HEK293 (cell line): ENCODE results near the gene COPA.

Experiments used
- CTCF ChIA-PET: fragments of 350-600 bp; formaldehyde crosslinking; extraction: SDS; loops from one replicate; lab custom pipeline; 2021; ENCODE audit warnings: antibody characterized with exemption; lab: Yijun Ruan, JAX
- POLR2A ChIA-PET: fragments of 300-600 bp; formaldehyde crosslinking; extraction: SDS; loops from one replicate; lab custom pipeline; 2020; ENCODE audit warnings: antibody characterized with exemption, inconsistent platforms; lab: Yijun Ruan, JAX
- H3K27ac ChIP-seq: fragments of 200-500 bp; sonication (Bioruptor generic); 2 replicates; pipeline ENCODE4 v1.5.1; 2014; ENCODE audit warnings: low read depth, low read length, control low read depth, inconsistent platforms; ENCODE audit errors: extremely low read depth
- H3K36me3 ChIP-seq, 2 experiments: fragments of 200-500 bp in 1 of 2; sonication (Bioruptor generic) in 1 of 2; 1 replicate in 1 of 2; 2 replicates in 1 of 2; pipeline ENCODE4 v1.5.1; 2014 to 2017; ENCODE audit warnings: inconsistent platforms in 2 of 2, low read length in 2 of 2; ENCODE audit not compliant: control insufficient read depth in 2 of 2, insufficient read depth in 1 of 2
- H3K4me1 ChIP-seq: fragments of 200-500 bp; sonication (Bioruptor generic); 2 replicates; pipeline ENCODE4 v1.5.1; 2014; ENCODE audit warnings: mild to moderate bottlenecking, low read length, inconsistent platforms; ENCODE audit not compliant: control insufficient read depth, insufficient read depth
- H3K4me3 ChIP-seq: 2 replicates; pipeline ENCODE4 v1.5.1; 2011; ENCODE audit warnings: low read depth, mild to moderate bottlenecking, control low read depth, low read length, moderate library complexity
- H3K9me3 ChIP-seq: fragments of 200-500 bp; sonication (Bioruptor generic); 2 replicates; pipeline ENCODE4 v1.5.1; 2014; ENCODE audit warnings: low read depth, low read length, inconsistent platforms; ENCODE audit not compliant: control insufficient read depth, insufficient read depth
- HOXA7 ChIP-seq: sonication (generic); formaldehyde crosslinking; IDR thresholded peaks from 2 replicates; pipeline ENCODE4 v1.8.1; 2022; ENCODE audit warnings: missing genetic modification reagents, borderline replicate concordance
- MZF1 ChIP-seq: fragments of 450-650 bp; formaldehyde crosslinking; IDR thresholded peaks from 2 replicates; pipeline ENCODE4 v1.5.1; 2017; ENCODE audit warnings: missing biosample characterization, missing genetic modification characterization, borderline replicate concordance
- SALL2 ChIP-seq: fragments of 450-650 bp; formaldehyde crosslinking; IDR thresholded peaks from 2 replicates; pipeline ENCODE4 v1.5.0; 2017; ENCODE audit warnings: missing biosample characterization, mild to moderate bottlenecking, missing genetic modification characterization, borderline replicate concordance
- SCRT1 ChIP-seq: fragments of 450-650 bp; formaldehyde crosslinking; IDR thresholded peaks from 2 replicates; pipeline ENCODE4 v1.5.1; 2016; ENCODE audit warnings: missing biosample characterization, missing genetic modification characterization, borderline replicate concordance
- TRIM28 ChIP-seq: IDR thresholded peaks from 2 replicates; pipeline ENCODE4 v1.6.1; 2011; ENCODE audit warnings: low read length, control low read depth, borderline replicate concordance
- ZNF114 ChIP-seq: fragments of 450-650 bp; formaldehyde crosslinking; IDR thresholded peaks from 2 replicates; pipeline ENCODE4 v1.5.0; 2017; ENCODE audit warnings: missing biosample characterization, missing genetic modification characterization
- ZNF138 ChIP-seq: fragments of 450-650 bp; formaldehyde crosslinking; IDR thresholded peaks from 2 replicates; pipeline ENCODE4 v1.5.1; 2016; ENCODE audit warnings: missing biosample characterization, missing genetic modification characterization, borderline replicate concordance
- ZNF146 ChIP-seq: fragments of 450-650 bp; formaldehyde crosslinking; IDR thresholded peaks from 2 replicates; pipeline ENCODE4 v1.5.1; 2016; ENCODE audit warnings: missing biosample characterization, missing genetic modification characterization
- ZNF214 ChIP-seq: fragments of 450-650 bp; formaldehyde crosslinking; IDR thresholded peaks from 2 replicates; pipeline ENCODE4 v1.5.1; 2017; ENCODE audit warnings: missing biosample characterization, mild to moderate bottlenecking, missing genetic modification characterization, borderline replicate concordance
- ZNF221 ChIP-seq: fragments of 450-650 bp; formaldehyde crosslinking; IDR thresholded peaks from 2 replicates; pipeline ENCODE4 v1.5.1; 2017; ENCODE audit warnings: missing biosample characterization, missing genetic modification characterization, borderline replicate concordance
- ZNF23 ChIP-seq: fragments of 450-650 bp; formaldehyde crosslinking; IDR thresholded peaks from 2 replicates; pipeline ENCODE4 v1.5.1; 2016; ENCODE audit warnings: missing biosample characterization, missing genetic modification characterization, borderline replicate concordance
- ZNF324 ChIP-seq: fragments of 450-650 bp; formaldehyde crosslinking; IDR thresholded peaks from 2 replicates; pipeline ENCODE4 v1.5.1; 2016; ENCODE audit warnings: missing biosample characterization, missing genetic modification characterization
- ZNF416 ChIP-seq: fragments of 450-650 bp; formaldehyde crosslinking; IDR thresholded peaks from 2 replicates; pipeline ENCODE4 v1.5.1; 2016; ENCODE audit warnings: missing biosample characterization, missing genetic modification characterization
- ZNF600 ChIP-seq: fragments of 450-650 bp; formaldehyde crosslinking; IDR thresholded peaks from 2 replicates; pipeline ENCODE4 v1.5.1; 2016; ENCODE audit warnings: missing biosample characterization, missing genetic modification characterization
- ZNF791 ChIP-seq: fragments of 450-650 bp; formaldehyde crosslinking; IDR thresholded peaks from 2 replicates; pipeline ENCODE4 v1.5.1; 2016; ENCODE audit warnings: missing biosample characterization, missing genetic modification characterization
- TF ChIP-seq, protein P1 (sequence below): fragments of 450-650 bp; formaldehyde crosslinking; IDR thresholded peaks from 2 replicates; pipeline ENCODE4 v1.5.1; 2016; ENCODE audit warnings: missing biosample characterization, missing genetic modification characterization
- TF ChIP-seq, protein P2 (sequence below): fragments of 450-650 bp; formaldehyde crosslinking; IDR thresholded peaks from 2 replicates; pipeline ENCODE4 v1.5.1; 2016; ENCODE audit warnings: missing biosample characterization, missing genetic modification characterization
- TF ChIP-seq, protein P3 (sequence below): fragments of 450-650 bp; formaldehyde crosslinking; IDR thresholded peaks from 2 replicates; pipeline ENCODE4 v1.5.1; 2016; ENCODE audit warnings: missing biosample characterization, missing genetic modification characterization
- TF ChIP-seq, protein P4 (sequence below): fragments of 450-650 bp; formaldehyde crosslinking; IDR thresholded peaks from 2 replicates; pipeline ENCODE4 v1.5.1; 2017; ENCODE audit warnings: missing biosample characterization, missing genetic modification characterization
- TF ChIP-seq, protein P5 (sequence below): fragments of 450-650 bp; formaldehyde crosslinking; IDR thresholded peaks from 2 replicates; pipeline ENCODE4 v1.5.1; 2017; ENCODE audit warnings: missing biosample characterization, missing genetic modification characterization
- TF ChIP-seq, protein P6 (sequence below): fragments of 450-650 bp; formaldehyde crosslinking; IDR thresholded peaks from 2 replicates; pipeline ENCODE4 v1.5.1; 2016; ENCODE audit warnings: missing biosample characterization, missing genetic modification characterization, low read depth
- TF ChIP-seq, protein P7 (sequence below): fragments of 450-650 bp; formaldehyde crosslinking; IDR thresholded peaks from 2 replicates; pipeline ENCODE4 v1.5.1; 2017; ENCODE audit warnings: missing biosample characterization, missing genetic modification characterization

COPA gene

DNA sequence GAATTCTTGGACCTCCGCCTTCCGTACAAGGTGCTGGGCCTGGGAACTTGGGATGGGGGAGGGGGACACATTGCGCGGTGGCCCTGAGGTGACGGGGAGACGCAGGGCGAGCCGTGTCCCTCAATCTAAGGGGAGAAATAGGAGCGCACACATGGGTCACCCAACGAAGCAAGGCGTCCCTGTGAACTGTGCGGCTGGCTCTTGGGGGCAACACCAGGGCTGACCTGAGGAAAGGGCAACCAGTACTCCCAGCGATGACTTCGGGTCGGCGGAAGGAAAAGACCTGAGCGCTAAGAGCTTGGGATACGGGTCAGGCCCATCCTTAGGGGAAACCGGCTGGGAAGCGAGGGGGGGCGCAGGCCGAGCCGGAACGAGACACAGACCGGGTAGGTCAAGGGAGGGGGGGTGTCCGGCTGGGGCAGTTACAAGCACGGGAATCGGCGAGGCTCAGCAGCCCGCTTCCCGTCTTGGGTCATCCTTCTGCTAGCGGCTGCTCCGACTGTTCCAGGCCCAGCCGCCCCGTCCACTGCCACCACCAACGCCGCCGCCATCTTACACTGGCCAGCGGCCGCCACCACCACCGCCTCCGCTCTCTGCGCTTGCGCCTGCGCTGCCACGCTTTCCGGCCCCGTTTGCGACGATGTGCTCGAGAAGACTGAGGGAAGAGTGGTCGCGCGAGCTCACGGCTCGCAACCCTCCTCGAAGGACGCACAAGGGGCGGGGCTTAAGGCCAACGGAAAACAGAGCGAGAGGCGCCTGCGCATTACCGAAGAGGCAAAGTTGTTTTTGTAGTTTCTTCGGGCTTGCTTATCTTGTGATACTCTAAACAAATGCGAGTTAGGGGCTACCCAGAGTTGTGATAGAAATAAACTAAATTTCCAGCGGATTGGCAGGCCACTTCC lies 80.9 kb downstream of the COPA start, which contains the start of gene DCAF8:
TSS of gene DCAF8 (minus strand) at position 657 of the 902 bp plus-strand sequence. CDS start 18,541 bp downstream, outside the sequence.
- no peaks in the 10 kb centered on the region for H3K9me3 ChIP-seq
- no peaks in the 10 kb centered on the region for H3K36me3 ChIP-seq
- peak within 1 kb of the TSS; percentile 94 for H3K4me3 ChIP-seq
- H3K27ac ChIP-seq: peak within 1 kb of the TSS; percentile 92
- POLR2A ChIA-PET: interaction anchor here (1.0 to 1.8 kb wide), 8 partner anchors 10 to 337 kb away, joined by 3 to 10 read pairs (median 5); partner anchors contain the start of genes PEX19 and TAGLN2
- CTCF ChIA-PET: interaction anchor here (0.6 to 1.7 kb wide), 9 partner anchors 8 to 1130 kb away, joined by 3 to 10 read pairs (median 3); no protein-coding TSS in a partner anchor
- H3K4me1 ChIP-seq: peaks cover 25% of the 10 kb centered on the region
- TF ChIP-seq ZNF214 (tag by site-specific recombination): no peak; the same call in 1 of the 2 replicates
- no peak for TF ChIP-seq ZNF791 (tag by site-specific recombination)
- TF ChIP-seq, protein P1, sequence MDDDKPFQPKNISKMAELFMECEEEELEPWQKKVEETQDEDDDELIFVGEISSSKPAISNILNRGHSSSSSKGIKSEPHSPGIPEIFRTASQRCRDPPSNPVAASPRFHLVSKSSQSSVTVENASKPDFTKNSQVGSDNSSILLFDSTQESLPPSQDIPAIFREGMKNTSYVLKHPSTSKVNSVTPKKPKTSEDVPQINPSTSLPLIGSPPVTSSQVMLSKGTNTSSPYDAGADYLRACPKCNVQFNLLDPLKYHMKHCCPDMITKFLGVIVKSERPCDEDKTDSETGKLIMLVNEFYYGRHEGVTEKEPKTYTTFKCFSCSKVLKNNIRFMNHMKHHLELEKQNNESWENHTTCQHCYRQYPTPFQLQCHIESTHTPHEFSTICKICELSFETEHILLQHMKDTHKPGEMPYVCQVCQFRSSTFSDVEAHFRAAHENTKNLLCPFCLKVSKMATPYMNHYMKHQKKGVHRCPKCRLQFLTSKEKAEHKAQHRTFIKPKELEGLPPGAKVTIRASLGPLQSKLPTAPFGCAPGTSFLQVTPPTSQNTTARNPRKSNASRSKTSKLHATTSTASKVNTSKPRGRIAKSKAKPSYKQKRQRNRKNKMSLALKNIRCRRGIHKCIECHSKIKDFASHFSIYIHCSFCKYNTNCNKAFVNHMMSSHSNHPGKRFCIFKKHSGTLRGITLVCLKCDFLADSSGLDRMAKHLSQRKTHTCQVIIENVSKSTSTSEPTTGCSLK: no peak
- TF ChIP-seq SALL2: no peak
- TF ChIP-seq HOXA7 (CRISPR knock-in tag): no peak
- TF ChIP-seq, protein P2, sequence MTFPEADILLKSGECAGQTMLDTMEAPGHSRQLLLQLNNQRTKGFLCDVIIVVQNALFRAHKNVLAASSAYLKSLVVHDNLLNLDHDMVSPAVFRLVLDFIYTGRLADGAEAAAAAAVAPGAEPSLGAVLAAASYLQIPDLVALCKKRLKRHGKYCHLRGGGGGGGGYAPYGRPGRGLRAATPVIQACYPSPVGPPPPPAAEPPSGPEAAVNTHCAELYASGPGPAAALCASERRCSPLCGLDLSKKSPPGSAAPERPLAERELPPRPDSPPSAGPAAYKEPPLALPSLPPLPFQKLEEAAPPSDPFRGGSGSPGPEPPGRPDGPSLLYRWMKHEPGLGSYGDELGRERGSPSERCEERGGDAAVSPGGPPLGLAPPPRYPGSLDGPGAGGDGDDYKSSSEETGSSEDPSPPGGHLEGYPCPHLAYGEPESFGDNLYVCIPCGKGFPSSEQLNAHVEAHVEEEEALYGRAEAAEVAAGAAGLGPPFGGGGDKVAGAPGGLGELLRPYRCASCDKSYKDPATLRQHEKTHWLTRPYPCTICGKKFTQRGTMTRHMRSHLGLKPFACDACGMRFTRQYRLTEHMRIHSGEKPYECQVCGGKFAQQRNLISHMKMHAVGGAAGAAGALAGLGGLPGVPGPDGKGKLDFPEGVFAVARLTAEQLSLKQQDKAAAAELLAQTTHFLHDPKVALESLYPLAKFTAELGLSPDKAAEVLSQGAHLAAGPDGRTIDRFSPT: peak; percentile 81; the same call in 1 of the 2 replicates
- peak; percentile 32; the same call in 1 of the 2 replicates for TF ChIP-seq TRIM28
- TF ChIP-seq ZNF114 (tag by site-specific recombination): no peak
- TF ChIP-seq ZNF23 (tag by site-specific recombination): no peak
- peak; percentile 80 for TF ChIP-seq ZNF324
- TF ChIP-seq, protein P3, sequence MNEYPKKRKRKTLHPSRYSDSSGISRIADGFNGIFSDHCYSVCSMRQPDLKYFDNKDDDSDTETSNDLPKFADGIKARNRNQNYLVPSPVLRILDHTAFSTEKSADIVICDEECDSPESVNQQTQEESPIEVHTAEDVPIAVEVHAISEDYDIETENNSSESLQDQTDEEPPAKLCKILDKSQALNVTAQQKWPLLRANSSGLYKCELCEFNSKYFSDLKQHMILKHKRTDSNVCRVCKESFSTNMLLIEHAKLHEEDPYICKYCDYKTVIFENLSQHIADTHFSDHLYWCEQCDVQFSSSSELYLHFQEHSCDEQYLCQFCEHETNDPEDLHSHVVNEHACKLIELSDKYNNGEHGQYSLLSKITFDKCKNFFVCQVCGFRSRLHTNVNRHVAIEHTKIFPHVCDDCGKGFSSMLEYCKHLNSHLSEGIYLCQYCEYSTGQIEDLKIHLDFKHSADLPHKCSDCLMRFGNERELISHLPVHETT (tag by site-specific recombination): peak; percentile 87
- TF ChIP-seq ZNF600: peak; percentile 81
- TF ChIP-seq, protein P4, sequence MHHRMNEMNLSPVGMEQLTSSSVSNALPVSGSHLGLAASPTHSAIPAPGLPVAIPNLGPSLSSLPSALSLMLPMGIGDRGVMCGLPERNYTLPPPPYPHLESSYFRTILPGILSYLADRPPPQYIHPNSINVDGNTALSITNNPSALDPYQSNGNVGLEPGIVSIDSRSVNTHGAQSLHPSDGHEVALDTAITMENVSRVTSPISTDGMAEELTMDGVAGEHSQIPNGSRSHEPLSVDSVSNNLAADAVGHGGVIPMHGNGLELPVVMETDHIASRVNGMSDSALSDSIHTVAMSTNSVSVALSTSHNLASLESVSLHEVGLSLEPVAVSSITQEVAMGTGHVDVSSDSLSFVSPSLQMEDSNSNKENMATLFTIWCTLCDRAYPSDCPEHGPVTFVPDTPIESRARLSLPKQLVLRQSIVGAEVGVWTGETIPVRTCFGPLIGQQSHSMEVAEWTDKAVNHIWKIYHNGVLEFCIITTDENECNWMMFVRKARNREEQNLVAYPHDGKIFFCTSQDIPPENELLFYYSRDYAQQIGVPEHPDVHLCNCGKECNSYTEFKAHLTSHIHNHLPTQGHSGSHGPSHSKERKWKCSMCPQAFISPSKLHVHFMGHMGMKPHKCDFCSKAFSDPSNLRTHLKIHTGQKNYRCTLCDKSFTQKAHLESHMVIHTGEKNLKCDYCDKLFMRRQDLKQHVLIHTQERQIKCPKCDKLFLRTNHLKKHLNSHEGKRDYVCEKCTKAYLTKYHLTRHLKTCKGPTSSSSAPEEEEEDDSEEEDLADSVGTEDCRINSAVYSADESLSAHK (tag by site-specific recombination): peak; percentile 42; the same call in 1 of the 2 replicates
- TF ChIP-seq SCRT1: no peak
- TF ChIP-seq, protein P5, sequence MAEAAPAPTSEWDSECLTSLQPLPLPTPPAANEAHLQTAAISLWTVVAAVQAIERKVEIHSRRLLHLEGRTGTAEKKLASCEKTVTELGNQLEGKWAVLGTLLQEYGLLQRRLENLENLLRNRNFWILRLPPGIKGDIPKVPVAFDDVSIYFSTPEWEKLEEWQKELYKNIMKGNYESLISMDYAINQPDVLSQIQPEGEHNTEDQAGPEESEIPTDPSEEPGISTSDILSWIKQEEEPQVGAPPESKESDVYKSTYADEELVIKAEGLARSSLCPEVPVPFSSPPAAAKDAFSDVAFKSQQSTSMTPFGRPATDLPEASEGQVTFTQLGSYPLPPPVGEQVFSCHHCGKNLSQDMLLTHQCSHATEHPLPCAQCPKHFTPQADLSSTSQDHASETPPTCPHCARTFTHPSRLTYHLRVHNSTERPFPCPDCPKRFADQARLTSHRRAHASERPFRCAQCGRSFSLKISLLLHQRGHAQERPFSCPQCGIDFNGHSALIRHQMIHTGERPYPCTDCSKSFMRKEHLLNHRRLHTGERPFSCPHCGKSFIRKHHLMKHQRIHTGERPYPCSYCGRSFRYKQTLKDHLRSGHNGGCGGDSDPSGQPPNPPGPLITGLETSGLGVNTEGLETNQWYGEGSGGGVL (tag by site-specific recombination): no peak
- TF ChIP-seq ZNF416 (tag by site-specific recombination): no peak
- TF ChIP-seq, protein P6, sequence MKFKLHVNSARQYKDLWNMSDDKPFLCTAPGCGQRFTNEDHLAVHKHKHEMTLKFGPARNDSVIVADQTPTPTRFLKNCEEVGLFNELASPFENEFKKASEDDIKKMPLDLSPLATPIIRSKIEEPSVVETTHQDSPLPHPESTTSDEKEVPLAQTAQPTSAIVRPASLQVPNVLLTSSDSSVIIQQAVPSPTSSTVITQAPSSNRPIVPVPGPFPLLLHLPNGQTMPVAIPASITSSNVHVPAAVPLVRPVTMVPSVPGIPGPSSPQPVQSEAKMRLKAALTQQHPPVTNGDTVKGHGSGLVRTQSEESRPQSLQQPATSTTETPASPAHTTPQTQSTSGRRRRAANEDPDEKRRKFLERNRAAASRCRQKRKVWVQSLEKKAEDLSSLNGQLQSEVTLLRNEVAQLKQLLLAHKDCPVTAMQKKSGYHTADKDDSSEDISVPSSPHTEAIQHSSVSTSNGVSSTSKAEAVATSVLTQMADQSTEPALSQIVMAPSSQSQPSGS (tag by site-specific recombination): no peak
- no peak for TF ChIP-seq ZNF138
- peak; percentile 67 for TF ChIP-seq ZNF146 (tag by site-specific recombination)
- TF ChIP-seq, protein P7, sequence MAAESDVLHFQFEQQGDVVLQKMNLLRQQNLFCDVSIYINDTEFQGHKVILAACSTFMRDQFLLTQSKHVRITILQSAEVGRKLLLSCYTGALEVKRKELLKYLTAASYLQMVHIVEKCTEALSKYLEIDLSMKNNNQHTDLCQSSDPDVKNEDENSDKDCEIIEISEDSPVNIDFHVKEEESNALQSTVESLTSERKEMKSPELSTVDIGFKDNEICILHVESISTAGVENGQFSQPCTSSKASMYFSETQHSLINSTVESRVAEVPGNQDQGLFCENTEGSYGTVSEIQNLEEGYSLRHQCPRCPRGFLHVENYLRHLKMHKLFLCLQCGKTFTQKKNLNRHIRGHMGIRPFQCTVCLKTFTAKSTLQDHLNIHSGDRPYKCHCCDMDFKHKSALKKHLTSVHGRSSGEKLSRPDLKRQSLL: peak; percentile 43; the same call in 1 of the 2 replicates
- TF ChIP-seq ZNF221 (tag by site-specific recombination): no peak
- TF ChIP-seq MZF1 (tag by site-specific recombination): no peak; the same call in none of the 2 replicates
